ENCODE measurements around the gene ADGRG4.

The ADGRG4 gene

DNA sequence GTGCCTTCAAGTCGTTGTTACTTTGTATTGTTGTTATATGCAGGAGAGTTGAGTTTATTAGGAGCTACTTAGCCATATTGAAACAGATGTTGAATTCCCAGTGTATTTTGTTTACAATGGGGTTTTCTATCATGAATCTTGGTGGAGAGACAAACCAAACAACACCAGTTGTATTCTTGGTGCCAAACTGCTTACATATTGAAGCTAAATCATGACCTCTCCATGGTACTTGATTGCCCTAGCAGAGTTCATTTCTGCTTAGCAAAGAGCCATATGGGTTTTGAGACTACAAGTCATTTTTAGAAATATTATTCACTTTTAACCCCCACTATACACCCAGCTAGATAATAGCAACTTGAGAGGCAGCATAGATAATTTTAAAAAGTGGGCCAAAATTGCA is 85.4 kb downstream of the ADGRG4 start:
- DNase-seq (ENCODE audit: low read depth), result no peak
- no peak overlapping the region for H3K4me3 ChIP-seq (ENCODE audit: low read length)

DNA sequence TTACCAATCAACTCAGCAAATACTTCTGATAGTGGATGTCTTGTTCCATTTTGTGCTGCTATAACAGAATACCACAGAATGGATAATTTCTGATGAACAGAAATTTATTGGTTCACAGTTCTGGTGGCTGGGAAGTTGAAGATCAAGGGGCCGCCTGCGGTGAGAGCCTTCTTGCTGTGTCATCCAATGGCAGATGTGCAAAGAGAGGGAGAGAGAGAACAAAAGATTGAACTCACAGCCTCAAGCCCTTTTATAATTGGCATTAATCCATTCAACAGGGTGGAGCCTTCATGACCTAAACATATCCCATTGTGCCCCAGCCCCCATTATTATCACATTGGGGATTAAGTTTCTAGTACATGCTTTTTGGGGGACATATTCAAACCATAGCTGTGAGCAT is 86.1 kb downstream of the ADGRG4 start:
- no peak for DNase-seq (ENCODE audit: low read depth)
- TF ChIP-seq, protein P1, sequence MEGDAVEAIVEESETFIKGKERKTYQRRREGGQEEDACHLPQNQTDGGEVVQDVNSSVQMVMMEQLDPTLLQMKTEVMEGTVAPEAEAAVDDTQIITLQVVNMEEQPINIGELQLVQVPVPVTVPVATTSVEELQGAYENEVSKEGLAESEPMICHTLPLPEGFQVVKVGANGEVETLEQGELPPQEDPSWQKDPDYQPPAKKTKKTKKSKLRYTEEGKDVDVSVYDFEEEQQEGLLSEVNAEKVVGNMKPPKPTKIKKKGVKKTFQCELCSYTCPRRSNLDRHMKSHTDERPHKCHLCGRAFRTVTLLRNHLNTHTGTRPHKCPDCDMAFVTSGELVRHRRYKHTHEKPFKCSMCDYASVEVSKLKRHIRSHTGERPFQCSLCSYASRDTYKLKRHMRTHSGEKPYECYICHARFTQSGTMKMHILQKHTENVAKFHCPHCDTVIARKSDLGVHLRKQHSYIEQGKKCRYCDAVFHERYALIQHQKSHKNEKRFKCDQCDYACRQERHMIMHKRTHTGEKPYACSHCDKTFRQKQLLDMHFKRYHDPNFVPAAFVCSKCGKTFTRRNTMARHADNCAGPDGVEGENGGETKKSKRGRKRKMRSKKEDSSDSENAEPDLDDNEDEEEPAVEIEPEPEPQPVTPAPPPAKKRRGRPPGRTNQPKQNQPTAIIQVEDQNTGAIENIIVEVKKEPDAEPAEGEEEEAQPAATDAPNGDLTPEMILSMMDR (conservative IDR thresholded peaks at IDR 0.05; ENCODE audit: low read depth, low read length), result no peak
- no peak overlapping the region for H3K4me3 ChIP-seq (ENCODE audit: low read length)

More for the DNA sequence above, 85.4 kb downstream of the ADGRG4 start:
- TF ChIP-seq, protein P1 (conservative IDR thresholded peaks at IDR 0.05; ENCODE audit: low read depth, low read length), result no peak

DNA sequence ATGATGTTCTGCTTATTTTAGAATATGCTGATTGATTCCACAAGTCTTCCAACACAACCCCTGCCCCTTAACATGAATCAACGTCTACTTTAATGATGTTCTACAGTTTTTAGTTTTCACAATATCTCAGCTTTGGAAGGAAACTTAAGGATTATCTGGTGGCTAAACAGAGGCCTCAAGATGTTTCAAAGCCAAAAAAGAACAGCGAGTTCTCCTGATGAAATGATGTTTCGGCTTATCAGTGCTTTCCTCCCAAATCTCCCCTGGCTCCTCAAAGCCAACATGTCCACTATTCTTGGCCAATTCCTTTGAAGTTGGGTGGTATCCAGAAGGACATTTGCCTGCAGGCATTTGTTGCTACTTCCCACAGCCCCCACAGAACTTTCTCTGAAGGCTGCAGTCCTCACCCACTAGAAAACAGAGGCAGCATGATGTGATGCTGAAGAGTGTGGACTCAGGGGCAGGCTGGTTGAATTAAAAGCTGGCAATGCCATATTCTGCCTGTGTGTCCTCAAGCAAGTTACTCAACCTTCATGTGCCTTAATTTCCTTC is 87.3 kb downstream of the ADGRG4 start:
- DNase-seq (ENCODE audit: low read depth), result no peak
- H3K4me3 ChIP-seq (ENCODE audit: low read length), result no peak overlapping the region
- TF ChIP-seq, protein P1 (conservative IDR thresholded peaks at IDR 0.05; ENCODE audit: low read depth, low read length), result no peak

DNA sequence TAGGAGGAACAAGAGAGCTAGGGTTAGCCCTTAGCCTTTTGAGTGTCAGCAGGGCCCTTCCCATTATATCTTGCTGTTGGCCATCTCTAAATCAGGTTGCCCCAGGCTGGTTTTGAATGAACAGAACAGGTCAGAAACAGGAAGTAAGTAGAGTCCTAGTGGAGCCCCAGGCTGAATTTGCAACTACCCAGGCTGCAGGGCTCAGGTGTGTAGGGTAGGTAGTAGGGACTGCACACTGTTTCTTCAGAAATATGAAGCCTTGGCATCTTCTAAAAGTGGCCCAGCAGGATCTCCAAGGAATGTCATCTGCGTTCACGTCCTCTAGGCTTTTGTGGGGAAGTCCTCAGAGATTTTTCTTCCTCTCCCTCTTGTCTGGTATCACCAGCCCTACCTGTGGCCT is 90.2 kb downstream of the ADGRG4 start:
- no peak for DNase-seq (ENCODE audit: low read depth)
- no peak overlapping the region for H3K4me3 ChIP-seq (ENCODE audit: low read length)
- TF ChIP-seq, protein P1 (conservative IDR thresholded peaks at IDR 0.05; ENCODE audit: low read depth, low read length), result no peak

DNA sequence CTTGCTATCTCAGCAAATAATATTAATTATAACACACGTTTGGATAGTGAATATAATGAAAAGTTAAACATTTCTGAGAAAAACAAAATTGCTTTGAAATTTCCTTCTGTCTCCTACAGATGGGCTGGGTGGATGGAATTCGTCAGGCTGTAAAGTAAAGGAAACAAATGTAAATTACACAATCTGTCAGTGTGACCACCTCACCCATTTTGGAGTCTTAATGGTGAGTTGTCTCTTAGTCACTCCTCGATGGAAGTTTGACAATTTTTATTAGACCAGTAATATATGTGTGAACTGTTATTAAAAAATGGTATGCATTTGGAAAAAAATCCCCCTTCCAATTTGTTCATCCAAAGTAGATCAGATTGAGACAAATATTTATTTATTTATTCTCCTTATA is 94.5 kb downstream of the ADGRG4 start:
- H3K4me3 ChIP-seq (ENCODE audit: low read length), result no peak overlapping the region
- DNase-seq (ENCODE audit: low read depth), result no peak
- TF ChIP-seq, protein P1 (conservative IDR thresholded peaks at IDR 0.05; ENCODE audit: low read depth, low read length), result no peak

DNA sequence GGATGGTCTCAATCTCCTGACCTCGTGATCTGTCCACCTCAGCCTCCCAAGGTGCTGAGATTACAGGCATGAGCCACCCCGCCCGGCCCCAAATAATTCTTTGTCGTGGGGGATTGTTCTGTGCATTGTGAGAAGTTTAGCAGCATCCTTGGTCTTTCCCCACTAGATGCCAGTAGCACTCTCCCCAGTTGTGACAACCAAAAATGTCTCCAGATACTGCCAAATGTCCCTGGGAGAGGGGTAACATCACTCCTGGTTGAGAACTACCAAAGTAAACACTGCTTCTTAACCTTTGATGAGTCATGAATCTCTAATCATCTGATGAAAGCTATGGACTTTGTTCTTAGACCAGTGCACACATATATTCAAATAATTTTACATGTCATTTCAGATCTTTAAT is 96.2 kb downstream of the ADGRG4 start:
- no peak overlapping the region for H3K4me3 ChIP-seq (ENCODE audit: low read length)
- TF ChIP-seq, protein P1 (conservative IDR thresholded peaks at IDR 0.05; ENCODE audit: low read depth, low read length), result no peak
- DNase-seq (ENCODE audit: low read depth), result no peak

DNA sequence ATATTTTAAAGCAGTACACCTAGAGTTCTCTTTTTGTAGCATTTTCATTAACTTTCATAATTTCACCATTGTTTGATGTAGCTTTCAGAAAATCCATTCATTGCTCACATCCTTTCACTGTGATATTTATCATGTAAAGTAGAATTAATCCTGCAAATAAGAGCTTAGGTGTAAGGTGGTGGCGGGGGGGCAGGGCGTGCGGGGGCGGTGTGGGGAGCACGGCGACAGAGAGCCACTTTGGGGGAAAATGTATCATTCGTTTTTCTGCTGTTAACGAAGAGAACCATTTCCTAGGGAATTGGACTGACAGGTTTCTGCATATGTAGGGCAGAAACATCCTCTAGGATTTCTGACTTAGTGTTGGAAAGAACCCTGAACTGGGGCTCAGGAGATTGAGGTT is 104.4 kb downstream of the ADGRG4 start:
- TF ChIP-seq, protein P1 (conservative IDR thresholded peaks at IDR 0.05; ENCODE audit: low read depth, low read length), result no peak
- H3K4me3 ChIP-seq (ENCODE audit: low read length), result no peak overlapping the region
- DNase-seq (ENCODE audit: low read depth), result no peak

Measured in retinal pigment epithelial cell (primary cell).